ENCODE data around the gene GEMIN4. TPM values are rescaled to one million over a fixed set of nuclear protein-coding genes. Genes with fewer than 3 reads are reported as not detected.
"Not testable (repeated sequence)": the region's sequence is repeated elsewhere in the genome, so short reads cannot be mapped to it uniquely, and the experiment has no call there.

GEMIN4 gene
- polyA plus RNA-seq, 3 donors: 6.5 to 10.4 (median 6.6) TPM

DNA sequence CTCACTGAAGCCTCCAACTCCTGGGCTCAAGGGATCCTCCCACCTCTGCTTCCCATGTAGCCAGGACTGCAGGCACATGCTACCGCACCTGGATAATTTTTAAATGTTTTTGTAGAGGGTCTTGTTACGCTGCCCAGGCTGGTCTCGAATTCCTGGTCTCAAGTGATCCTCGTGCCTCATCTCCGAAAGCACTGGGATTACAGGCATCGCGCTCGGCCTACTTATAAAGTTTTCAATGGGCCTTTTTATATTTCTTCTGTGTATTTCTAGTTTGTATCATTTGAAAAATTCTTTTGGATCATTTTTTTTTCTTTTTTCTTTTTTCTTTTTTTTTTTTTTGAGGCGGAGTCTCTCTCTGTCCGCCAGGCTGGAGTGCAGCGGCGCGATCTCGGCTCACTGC is 27.0 kb downstream of the GEMIN4 start:
- WGBS, 3 donors: 91 to 97% (median 93%) methylated on average over 14 of the region's 14 CpGs
- H3K27ac ChIP-seq (ENCODE audit: low read depth, low read length): no peak overlapping the region

DNA sequence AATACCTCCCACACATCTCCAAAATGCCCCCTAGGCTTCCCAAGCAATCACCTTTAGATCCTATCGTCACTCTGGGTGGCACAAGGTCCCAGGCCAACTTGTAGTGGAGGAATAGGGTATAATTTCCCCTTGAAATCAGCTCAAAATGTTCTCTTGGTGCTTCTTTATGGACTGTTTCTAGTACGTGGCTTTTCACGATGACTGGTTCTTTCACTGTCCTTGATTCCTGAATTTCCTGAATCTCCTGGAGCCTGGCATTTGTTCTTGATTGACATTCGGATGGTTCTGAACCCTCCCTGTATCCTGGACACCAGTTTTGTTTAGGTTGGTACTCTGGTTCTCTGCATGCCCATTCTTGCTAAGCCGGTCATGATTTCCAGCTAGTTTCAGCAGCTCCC is 30.5 kb downstream of the GEMIN4 start:
- no peak overlapping the region for H3K27ac ChIP-seq (ENCODE audit: low read depth, low read length)
- 68 to 87% (median 86%) methylated on average over 5 of the region's 5 CpGs for WGBS, 3 donors

- H3K27ac ChIP-seq (ENCODE audit: low read depth, low read length): no peak overlapping the region
- 77 to 88% (median 79%) methylated on average over 13 of the region's 13 CpGs for WGBS, 3 donors
These were observed 31.1 kb downstream of the GEMIN4 start for GRCh38 chr17:720706-721539.

DNA sequence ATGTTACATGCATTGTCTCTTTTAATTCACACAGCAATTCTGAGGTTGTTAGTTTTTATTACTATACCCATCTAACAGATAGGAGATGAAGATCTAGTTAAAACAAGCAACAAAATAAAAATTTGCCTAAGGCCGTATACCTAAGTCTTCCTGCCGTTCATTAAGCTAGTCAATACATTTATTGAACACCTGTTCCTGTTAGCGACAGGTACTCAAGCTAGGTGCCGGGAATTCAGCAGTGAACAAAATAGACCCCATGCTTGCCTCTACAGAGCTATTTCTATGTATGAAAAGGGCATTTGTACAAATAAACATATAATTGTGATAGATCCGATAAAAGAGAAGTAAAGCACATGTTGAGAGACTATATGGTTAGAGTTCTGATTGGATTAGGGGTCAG is 34.0 kb downstream of the GEMIN4 start:
- WGBS, 3 donors: 76 to 97% (median 94%) methylated on average over 5 of the region's 5 CpGs
- no peak overlapping the region for H3K27ac ChIP-seq (ENCODE audit: low read depth, low read length)

DNA sequence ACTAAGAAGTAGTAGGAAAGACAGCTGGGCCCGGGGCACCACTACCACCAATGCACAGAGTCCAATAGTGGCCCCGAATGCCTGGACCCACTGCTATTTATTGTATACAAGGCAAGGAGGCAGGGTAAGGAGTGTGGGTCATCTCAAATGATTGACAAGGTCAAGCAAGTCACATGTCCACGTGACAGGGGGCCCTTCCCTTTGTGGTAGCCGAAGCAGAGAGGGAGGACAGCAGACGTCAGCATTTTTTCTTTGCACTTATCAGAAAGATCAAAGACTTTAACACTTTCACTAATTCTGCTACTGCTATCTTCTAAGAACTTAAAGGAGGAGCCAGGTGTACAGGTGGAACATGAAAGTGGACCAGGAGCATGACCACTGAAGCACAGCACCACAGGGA is 43.9 kb downstream of the GEMIN4 start:
- WGBS, 3 donors: 50 to 87% (median 74%) methylated on average over 5 of the region's 5 CpGs
- no peak overlapping the region for H3K27ac ChIP-seq (ENCODE audit: low read depth, low read length)

GRCh38 chr17:705863-706262 is 46.2 kb downstream of the GEMIN4 start:
- H3K27ac ChIP-seq (ENCODE audit: low read depth, low read length): no peak overlapping the region
- 45 to 85% (median 84%) methylated on average over 6 of the region's 6 CpGs for WGBS, 3 donors

GRCh38 chr17:705011-705410 is 47.1 kb downstream of the GEMIN4 start:
- no peak overlapping the region for H3K27ac ChIP-seq (ENCODE audit: low read depth, low read length)
- 83 to 98% (median 88%) methylated on average over 1 of the region's 1 CpG for WGBS, 3 donors

- no peak overlapping the region for H3K27ac ChIP-seq (ENCODE audit: low read depth, low read length)
- WGBS, 3 donors: 74 to 91% (median 88%) methylated on average over 4 of the region's 4 CpGs
These were observed 47.8 kb downstream of the GEMIN4 start for GRCh38 chr17:704111-704864.

- 75 to 83% (median 80%) methylated on average over 12 of the region's 12 CpGs for WGBS, 3 donors
These were observed 48.8 kb downstream of the GEMIN4 start for GRCh38 chr17:703081-703875.

GRCh38 chr17:700504-701094 is 51.5 kb downstream of the GEMIN4 start:
- 61 to 68% (median 65%) methylated on average over 1 of the region's 1 CpG for WGBS, 3 donors
- no peak overlapping the region for H3K27ac ChIP-seq (ENCODE audit: low read depth, low read length)

More at GRCh38 chr17:703081-703875, 48.8 kb downstream of the GEMIN4 start:
- H3K27ac ChIP-seq (ENCODE audit: low read depth, low read length): no peak overlapping the region

DNA sequence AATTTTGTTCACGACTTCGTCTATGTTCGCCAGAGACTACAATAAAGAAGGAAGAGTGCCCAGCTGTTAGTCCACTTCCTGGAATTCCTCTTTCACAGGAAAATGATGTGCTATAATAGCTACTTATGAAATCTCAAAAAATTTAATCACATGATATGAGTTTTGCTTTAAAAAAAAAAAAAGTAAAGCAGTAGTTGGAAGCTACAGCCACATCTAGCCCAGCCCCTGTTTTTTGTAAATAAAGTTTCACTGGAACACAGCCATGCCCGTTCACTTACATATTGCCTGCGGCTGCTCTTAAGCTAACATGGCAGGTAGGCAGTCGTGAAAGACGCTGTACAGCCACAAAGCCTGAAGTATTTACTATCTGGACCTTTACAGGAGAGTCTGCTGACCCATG is 52.7 kb downstream of the GEMIN4 start:
- 54 to 69% (median 58%) methylated on average over 7 of the region's 7 CpGs for WGBS, 3 donors
- no peak overlapping the region for H3K27ac ChIP-seq (ENCODE audit: low read depth, low read length)

GRCh38 chr17:698096-698495 is 54.0 kb downstream of the GEMIN4 start:
- WGBS, 3 donors: 94 to 96% (median 94%) methylated on average over 2 of the region's 2 CpGs
- H3K27ac ChIP-seq (ENCODE audit: low read depth, low read length): not testable (repeated sequence)

- 89 to 96% (median 95%) methylated on average over 8 of the region's 8 CpGs for WGBS, 3 donors
These were observed 54.4 kb downstream of the GEMIN4 start for GRCh38 chr17:697682-698081.

GRCh38 chr17:696369-696768 is 55.7 kb downstream of the GEMIN4 start:
- no peak overlapping the region for H3K27ac ChIP-seq (ENCODE audit: low read depth, low read length)
- 51 to 83% (median 65%) methylated on average over 2 of the region's 2 CpGs for WGBS, 3 donors

More at GRCh38 chr17:697682-698081, 54.4 kb downstream of the GEMIN4 start:
- H3K27ac ChIP-seq (ENCODE audit: low read depth, low read length): no peak overlapping the region

Other genes starting within 250 kb of the GEMIN4 start
- gene VPS53, start 37.4 kb downstream of the GEMIN4 start, polyA plus RNA-seq: 1 to 10 TPM; 4.9 to 9.0 (median 5.7) TPM
- gene TLCD3A, start 19.7 kb downstream of the GEMIN4 start, polyA plus RNA-seq: 10 to 100 TPM in 1 of 3 donors, 1 to 10 TPM in 2; 3.4 to 10.0 (median 3.8) TPM
- gene GLOD4, start 30.0 kb upstream of the GEMIN4 start, polyA plus RNA-seq: 10 to 100 TPM; 22.4 to 33.0 (median 27.0) TPM
- 10 to 100 TPM in 2 of 3 donors, 1 to 10 TPM in 1; 7.4 to 26.4 (median 17.0) TPM for gene MRM3, start 30.1 kb upstream of the GEMIN4 start, polyA plus RNA-seq
- gene NXN, start 227.5 kb upstream of the GEMIN4 start, polyA plus RNA-seq: 10 to 100 TPM; 14.9 to 23.9 (median 15.9) TPM
- 1 to 10 TPM; 5.5 to 9.0 (median 8.0) TPM for gene TIMM22, start 244.9 kb upstream of the GEMIN4 start, polyA plus RNA-seq

Data from adipose tissue (tissue), 3 donors.